ENCODE results near the gene IL27RA.

DNA sequence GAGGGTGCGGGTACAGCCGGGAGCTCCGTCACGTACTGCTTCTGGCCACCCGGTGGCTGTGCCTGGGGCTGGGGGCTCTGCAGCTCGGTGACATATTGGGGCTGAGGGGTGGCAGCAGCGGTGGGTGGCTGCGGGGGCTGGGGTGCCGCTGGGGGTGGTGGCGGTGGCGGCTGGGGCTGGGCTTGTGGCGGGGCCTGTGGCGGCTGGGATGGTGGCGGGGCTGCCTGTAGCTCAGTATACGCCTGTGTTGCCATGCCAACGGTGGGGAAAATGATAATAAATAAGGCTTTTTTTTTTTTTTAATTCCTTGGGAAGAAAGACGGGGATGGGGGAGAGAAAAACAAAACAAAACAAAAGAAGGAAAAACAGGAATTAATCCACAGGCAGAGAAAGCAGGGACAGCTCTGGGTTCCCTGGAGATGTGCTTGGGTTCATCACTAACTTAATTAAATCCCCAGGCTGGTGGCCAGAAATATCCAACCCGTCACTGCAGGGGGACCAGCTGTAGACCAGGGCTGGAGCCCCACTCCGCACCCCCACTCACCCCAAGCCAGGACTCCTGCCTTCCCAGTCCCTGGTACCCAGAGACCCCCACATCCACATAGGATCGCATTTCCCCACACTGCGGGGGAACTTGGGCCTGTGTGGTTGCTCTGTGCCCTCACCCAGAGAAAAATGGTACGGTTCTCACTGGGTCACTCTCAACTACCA lies 37.8 kb upstream of the IL27RA start:
- TF ChIP-seq, protein P1, sequence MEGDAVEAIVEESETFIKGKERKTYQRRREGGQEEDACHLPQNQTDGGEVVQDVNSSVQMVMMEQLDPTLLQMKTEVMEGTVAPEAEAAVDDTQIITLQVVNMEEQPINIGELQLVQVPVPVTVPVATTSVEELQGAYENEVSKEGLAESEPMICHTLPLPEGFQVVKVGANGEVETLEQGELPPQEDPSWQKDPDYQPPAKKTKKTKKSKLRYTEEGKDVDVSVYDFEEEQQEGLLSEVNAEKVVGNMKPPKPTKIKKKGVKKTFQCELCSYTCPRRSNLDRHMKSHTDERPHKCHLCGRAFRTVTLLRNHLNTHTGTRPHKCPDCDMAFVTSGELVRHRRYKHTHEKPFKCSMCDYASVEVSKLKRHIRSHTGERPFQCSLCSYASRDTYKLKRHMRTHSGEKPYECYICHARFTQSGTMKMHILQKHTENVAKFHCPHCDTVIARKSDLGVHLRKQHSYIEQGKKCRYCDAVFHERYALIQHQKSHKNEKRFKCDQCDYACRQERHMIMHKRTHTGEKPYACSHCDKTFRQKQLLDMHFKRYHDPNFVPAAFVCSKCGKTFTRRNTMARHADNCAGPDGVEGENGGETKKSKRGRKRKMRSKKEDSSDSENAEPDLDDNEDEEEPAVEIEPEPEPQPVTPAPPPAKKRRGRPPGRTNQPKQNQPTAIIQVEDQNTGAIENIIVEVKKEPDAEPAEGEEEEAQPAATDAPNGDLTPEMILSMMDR (IDR thresholded peaks at IDR 0.05) = no peak
- TF ChIP-seq POLR2AphosphoS5 (IDR thresholded peaks at IDR 0.05) = no peak
- no peak for TF ChIP-seq POLR2A (IDR thresholded peaks at IDR 0.05)

All from stomach (tissue), 4 donors.